ENCODE data around the gene MAML3. TPM values are rescaled to one million over a fixed set of nuclear protein-coding genes. Genes with fewer than 3 reads are reported as not detected.

Gene MAML3
- polyA plus RNA-seq, 1 donor (not counting 4 experiments of a cell fraction or from before 2014, with no cell fraction given), result 0.68 TPM

DNA sequence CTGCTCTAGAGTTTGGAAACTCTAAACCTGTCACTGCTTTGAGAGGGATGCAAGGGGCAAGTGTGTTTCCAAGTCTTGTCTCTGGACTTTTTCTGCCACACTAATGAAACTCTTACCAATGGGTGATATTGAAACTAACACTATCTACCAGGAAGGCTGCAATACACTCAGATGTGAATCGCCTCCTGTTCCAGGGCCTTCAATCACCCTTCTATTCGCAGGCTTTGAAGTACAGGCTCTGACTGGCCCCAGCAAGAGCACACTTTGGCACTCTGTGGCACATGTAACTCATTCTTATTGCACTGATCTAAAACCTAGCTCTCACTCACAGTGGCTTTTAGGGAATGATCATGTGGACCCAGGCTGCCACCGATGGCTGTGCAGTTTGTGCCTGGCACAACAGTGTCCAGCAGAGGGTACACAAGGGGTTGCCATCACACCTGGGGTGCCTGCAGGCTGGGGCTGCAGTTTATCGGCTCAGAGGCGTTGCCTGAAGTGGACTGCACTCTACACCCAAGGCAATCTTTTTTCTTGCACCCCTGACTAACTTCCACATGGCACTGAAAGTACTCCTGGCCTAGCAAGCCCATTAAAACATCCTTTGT lies 277.5 kb downstream of the MAML3 start:
- Histone ChIP-seq H3K9ac (ENCODE audit: control insufficient read depth, extremely low read depth, insufficient read depth, low read length) (no peak overlapping the region), H3K79me2 (ENCODE audit: control insufficient read depth, insufficient read depth, low read length) (no peaks in the 10 kb centered on the region), H3K27ac (ENCODE audit: control insufficient read depth, insufficient read depth, low read length) (no peak overlapping the region), H3K27me3 (ENCODE audit: control insufficient read depth, extremely low read depth, insufficient read depth, low read length) (no peaks in the 10 kb centered on the region), H3K4me1 (ENCODE audit: control insufficient read depth, extremely low read depth, insufficient read depth, low read length) (peaks cover 17% of the 10 kb centered on the region), H3K4me2 (ENCODE audit: control insufficient read depth, extremely low read depth, insufficient read depth, low read depth, low read length) (peak overlapping the region; percentile 18), H3K36me3 (ENCODE audit: control insufficient read depth in 2 of 2, extremely low read depth in 1 of 2, insufficient read depth in 2 of 2, low read length in 2 of 2) (no peaks in the 10 kb centered on the region), H4K20me1 (ENCODE audit: control insufficient read depth, extremely low read depth, insufficient read depth, low read length) (no peaks in the 10 kb centered on the region), H3K9me1 (ENCODE audit: control insufficient read depth, extremely low read depth, insufficient read depth, low read length) (no peaks in the 10 kb centered on the region), H3K9me3 (ENCODE audit: control insufficient read depth, low read depth, low read length) (no peaks in the 10 kb centered on the region), H3K4me3 (ENCODE audit: control insufficient read depth in 2 of 3, extremely low read depth in 1 of 3, insufficient read depth in 2 of 3, low read depth in 1 of 3, low read length in 3 of 3) (no peak overlapping the region), H2AFZ (ENCODE audit: control insufficient read depth, low read length) (peak overlapping the region; percentile 65)
- DNase-seq (ENCODE audit: low read depth, low spot score) (no peak), FAIRE-seq (peak; percentile 64)
- TF ChIP-seq, protein P1, sequence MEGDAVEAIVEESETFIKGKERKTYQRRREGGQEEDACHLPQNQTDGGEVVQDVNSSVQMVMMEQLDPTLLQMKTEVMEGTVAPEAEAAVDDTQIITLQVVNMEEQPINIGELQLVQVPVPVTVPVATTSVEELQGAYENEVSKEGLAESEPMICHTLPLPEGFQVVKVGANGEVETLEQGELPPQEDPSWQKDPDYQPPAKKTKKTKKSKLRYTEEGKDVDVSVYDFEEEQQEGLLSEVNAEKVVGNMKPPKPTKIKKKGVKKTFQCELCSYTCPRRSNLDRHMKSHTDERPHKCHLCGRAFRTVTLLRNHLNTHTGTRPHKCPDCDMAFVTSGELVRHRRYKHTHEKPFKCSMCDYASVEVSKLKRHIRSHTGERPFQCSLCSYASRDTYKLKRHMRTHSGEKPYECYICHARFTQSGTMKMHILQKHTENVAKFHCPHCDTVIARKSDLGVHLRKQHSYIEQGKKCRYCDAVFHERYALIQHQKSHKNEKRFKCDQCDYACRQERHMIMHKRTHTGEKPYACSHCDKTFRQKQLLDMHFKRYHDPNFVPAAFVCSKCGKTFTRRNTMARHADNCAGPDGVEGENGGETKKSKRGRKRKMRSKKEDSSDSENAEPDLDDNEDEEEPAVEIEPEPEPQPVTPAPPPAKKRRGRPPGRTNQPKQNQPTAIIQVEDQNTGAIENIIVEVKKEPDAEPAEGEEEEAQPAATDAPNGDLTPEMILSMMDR (optimal IDR thresholded peaks at IDR 0.05 in 1 of 3, IDR thresholded peaks at IDR 0.05 in 1 of 3, conservative IDR thresholded peaks at IDR 0.05 in 1 of 3; ENCODE audit: extremely low read depth in 1 of 3, insufficient read depth in 2 of 3, low read length in 3 of 3), result peak in 1 of 3 experiments; percentile 49
- TF ChIP-seq EZH2 (IDR thresholded peaks at IDR 0.05; ENCODE audit: low read length), result no peak
- dilution Hi-C loops (cut with MboI; ENCODE audit: extremely low pct_ligation_motif_present, low sequenced_read_pairs), result no loop called here

DNA sequence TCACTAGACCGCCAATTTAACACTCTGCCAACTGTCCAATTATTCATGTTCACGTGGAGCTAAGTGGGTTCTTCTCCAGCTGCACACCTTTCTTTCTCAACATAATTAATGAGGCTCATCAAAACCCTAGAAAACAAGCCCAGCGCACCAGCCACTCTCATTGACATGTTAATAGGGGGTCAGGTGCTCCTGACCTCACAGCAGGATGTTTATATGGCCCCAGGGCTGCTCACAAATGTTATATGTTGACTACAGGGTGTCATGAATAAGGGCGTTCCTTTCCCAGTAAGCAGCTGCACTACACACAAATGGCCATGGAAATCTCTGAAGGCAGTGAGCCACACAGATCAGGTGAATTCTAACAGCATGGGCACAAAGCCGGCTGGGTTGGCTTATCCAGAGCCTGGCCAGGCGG lies 278.6 kb downstream of the MAML3 start:
- TF ChIP-seq, protein P1 (optimal IDR thresholded peaks at IDR 0.05 in 1 of 3, IDR thresholded peaks at IDR 0.05 in 1 of 3, conservative IDR thresholded peaks at IDR 0.05 in 1 of 3; ENCODE audit: extremely low read depth in 1 of 3, insufficient read depth in 2 of 3, low read length in 3 of 3), result no peak
- no peak for TF ChIP-seq EZH2 (IDR thresholded peaks at IDR 0.05; ENCODE audit: low read length)
- H3K4me3 ChIP-seq (ENCODE audit: control insufficient read depth in 2 of 3, extremely low read depth in 1 of 3, insufficient read depth in 2 of 3, low read depth in 1 of 3, low read length in 3 of 3), result no peak overlapping the region
- no peak for DNase-seq (ENCODE audit: low read depth, low spot score)
- H3K27ac ChIP-seq (ENCODE audit: control insufficient read depth, insufficient read depth, low read length), result no peak overlapping the region
- H3K9ac ChIP-seq (ENCODE audit: control insufficient read depth, extremely low read depth, insufficient read depth, low read length), result no peak overlapping the region
- no peaks in the 10 kb centered on the region for H3K79me2 ChIP-seq (ENCODE audit: control insufficient read depth, insufficient read depth, low read length)
- H3K9me3 ChIP-seq (ENCODE audit: control insufficient read depth, low read depth, low read length), result no peaks in the 10 kb centered on the region
- no peaks in the 10 kb centered on the region for H3K36me3 ChIP-seq (ENCODE audit: control insufficient read depth in 2 of 2, extremely low read depth in 1 of 2, insufficient read depth in 2 of 2, low read length in 2 of 2)
- no peak overlapping the region for H2AFZ ChIP-seq (ENCODE audit: control insufficient read depth, low read length)
- no peak for FAIRE-seq
- no peak overlapping the region for H3K4me2 ChIP-seq (ENCODE audit: control insufficient read depth, extremely low read depth, insufficient read depth, low read depth, low read length)
- no peaks in the 10 kb centered on the region for H4K20me1 ChIP-seq (ENCODE audit: control insufficient read depth, extremely low read depth, insufficient read depth, low read length)
- dilution Hi-C loops (cut with MboI; ENCODE audit: extremely low pct_ligation_motif_present, low sequenced_read_pairs), result no loop called here
- H3K4me1 ChIP-seq (ENCODE audit: control insufficient read depth, extremely low read depth, insufficient read depth, low read length), result peaks cover 17% of the 10 kb centered on the region
- no peaks in the 10 kb centered on the region for H3K9me1 ChIP-seq (ENCODE audit: control insufficient read depth, extremely low read depth, insufficient read depth, low read length)
- no peaks in the 10 kb centered on the region for H3K27me3 ChIP-seq (ENCODE audit: control insufficient read depth, extremely low read depth, insufficient read depth, low read length)
